Measurements from ENCODE around the gene SKI.

Gene SKI

DNA sequence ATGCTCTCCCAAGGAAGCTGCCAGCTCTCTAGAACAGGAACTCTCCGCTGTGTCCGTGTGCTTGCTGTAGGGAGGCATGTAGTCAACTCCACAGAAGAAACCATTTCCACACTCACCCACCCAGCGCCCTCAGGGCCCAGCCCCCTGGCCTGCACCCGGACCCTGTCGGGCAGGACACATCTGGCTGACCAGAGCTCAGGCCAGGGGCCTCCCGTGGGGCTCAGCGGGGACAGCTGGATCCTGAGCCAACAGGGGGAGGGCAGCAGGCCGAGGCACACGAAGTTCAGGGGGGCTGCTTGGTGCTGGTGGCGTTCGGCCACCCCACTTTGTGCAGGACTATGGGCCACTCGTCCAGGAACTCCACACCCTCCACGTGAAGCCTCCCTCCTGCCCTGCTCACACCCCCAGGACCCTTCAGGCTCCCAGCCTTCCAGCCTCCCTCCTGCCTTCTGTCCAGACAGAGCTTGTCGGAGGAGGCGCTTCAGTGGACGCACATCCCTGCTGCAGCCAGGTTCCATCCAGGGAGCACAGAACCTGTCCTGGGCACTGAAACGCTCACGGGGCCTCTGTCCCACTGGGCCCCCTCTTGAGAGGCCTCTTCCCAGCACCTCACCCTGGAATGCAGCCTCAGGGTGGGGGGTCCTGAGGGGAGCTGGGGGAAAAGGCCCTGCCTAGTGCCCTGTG is 18.6 kb upstream of the SKI start:
- DNase-seq (ENCODE audit: low spot score): no peak

DNA sequence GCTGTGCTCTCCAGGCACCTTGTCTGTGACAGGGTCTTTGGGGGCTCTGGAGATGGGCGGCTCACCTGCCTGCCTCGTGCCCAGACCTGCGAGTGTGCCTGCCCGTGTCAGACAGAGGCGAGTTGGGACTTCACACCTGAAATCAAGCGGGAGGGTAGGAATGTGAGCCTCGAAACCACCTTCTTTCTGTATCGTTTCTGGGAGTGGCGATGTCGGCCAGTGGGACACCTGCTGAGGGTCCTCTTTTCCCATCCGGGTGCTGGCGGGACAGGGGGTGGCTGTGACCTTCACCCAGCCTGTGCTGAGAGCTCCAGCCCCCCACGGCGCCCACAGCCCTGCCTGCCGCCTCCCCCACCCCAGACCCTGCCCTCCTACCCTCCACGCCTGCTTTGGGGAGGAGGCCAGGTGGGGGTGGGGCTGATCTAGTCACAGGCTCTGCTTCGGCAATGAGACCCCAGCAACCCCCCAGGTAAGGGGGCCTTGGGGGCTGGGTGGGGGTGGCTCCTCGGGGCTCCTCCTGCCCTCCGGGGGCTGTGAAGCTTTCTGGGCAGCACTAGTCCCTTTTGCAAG is 17.9 kb upstream of the SKI start:
- no peak for DNase-seq (ENCODE audit: low spot score)

DNA sequence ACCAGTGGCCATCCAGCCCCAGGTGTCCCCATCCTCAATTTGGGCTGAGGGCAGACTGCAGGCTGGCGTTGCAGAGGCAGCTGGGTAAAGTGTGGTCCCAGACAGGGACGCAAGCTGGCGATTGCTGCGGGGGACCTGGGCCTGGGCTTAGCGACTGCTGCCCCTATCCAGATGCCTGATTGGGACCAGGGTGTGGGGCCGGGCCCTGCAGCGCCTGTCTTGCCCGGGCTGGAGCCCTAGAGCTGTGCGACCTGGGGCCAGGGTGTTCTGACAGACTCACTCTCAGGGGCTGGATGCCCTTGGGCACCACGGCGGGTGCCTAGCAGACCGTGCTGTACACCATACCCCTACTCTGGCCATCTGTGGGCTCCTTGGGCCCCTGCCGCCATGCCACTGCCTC is 17.3 kb upstream of the SKI start:
- DNase-seq (ENCODE audit: low spot score): no peak

DNA sequence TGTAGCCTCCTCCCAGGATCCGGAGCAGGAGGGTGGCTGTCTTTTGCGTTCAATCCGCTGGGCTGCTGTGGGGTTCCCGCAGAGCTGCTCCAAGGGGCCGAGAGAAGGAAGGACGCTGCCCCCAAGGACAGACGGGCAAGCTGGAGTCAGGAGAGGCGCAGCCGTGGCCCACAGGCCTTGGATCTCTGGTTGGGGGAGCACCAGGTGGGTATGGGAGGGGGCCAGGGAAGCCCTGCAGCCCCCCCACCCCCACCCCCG is 15.9 kb upstream of the SKI start:
- DNase-seq (ENCODE audit: low spot score): no peak

DNA sequence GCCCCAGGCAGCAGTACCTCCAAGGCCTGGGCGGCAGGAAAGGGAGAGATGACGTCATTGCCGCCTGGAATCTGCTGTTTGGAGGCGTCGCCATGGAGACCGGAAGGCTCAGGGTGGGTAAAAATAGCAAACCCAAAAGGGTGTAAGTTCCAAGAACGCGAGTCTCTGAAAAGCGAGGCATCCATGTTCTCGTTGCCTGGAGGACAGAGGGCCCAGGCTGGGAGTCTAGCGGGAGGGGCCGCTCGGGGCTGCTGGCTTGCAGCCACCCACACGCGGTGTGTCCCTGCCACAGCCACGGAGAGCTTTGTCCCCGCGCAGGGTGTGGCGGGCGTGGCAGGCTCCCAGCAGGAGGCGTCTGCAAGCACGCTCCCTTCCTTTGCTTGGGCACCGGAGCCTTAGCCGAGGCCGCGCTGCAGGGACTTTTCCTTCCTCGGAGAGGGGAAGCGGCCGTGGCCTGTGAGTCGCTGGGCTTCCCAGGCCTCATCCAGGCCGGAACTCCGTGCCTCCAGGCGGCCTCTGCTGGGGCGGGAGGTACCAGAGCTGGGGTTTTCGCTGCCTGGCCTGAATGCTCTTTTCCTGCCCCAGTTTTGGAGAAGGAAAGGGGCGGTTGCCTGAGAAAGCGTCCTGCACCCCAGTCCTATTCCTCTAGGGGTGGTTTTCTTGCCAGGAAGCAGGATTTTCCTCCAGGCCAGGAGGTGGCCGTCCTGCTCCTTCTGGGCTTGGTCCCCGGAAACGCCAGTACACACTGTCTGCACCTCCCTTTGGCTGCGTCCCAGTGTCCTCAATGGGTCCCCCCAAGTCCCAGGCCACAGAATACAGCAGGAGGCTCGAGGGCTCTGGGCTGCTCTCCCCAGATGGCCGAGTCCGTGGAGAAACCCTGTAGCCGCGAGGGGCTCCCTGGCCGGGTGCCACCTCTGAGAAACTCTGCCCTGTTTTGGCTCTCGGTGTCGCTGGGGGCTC is 15.3 kb upstream of the SKI start:
- DNase-seq (ENCODE audit: low spot score): peak; percentile 78

DNA sequence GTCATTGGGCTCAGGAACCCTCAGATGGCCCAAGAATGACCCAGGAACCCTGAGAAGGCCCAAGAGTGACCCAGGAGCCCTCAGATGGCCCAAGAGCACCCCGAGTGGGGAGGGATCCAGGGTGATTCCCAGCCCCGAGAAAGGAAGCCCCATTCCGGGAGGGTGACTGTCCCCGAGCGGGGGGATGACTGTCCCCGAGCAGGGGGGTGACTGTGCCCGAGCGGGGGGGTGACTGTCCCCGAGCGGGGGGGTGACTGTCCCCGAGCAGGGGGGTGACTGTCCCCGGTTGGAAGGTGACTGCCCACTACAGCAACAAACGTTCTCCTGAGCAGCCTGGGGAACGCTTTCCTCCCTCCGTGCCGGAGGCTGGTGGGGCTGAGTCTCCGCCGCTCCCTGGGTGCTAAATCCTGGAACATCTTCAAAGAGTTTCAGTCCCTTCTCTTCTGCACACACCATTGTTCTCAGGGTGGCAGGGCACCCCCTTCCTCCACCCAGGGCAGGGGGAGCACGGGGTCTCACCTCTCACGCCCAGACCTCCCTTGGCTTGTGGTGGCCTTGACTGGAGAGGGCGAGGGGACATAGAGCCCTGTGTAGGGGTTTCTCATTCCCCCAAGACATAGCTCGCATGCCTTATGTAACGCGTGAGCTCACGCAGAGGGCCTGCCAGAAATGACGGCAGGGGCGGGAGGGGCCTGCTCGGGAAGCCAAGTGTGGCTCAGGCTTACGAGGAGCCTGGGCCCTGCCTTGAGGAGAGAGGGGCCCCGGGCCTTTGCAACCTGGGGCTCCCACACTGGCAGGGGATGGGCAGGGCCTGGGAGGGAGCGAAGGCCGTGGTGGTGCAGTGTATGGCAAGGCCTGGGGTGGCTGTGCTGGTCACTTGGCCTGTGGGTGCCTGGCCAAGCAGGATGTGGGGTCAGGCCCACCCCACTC is 14.3 kb upstream of the SKI start:
- DNase-seq (ENCODE audit: low spot score): no peak

DNA sequence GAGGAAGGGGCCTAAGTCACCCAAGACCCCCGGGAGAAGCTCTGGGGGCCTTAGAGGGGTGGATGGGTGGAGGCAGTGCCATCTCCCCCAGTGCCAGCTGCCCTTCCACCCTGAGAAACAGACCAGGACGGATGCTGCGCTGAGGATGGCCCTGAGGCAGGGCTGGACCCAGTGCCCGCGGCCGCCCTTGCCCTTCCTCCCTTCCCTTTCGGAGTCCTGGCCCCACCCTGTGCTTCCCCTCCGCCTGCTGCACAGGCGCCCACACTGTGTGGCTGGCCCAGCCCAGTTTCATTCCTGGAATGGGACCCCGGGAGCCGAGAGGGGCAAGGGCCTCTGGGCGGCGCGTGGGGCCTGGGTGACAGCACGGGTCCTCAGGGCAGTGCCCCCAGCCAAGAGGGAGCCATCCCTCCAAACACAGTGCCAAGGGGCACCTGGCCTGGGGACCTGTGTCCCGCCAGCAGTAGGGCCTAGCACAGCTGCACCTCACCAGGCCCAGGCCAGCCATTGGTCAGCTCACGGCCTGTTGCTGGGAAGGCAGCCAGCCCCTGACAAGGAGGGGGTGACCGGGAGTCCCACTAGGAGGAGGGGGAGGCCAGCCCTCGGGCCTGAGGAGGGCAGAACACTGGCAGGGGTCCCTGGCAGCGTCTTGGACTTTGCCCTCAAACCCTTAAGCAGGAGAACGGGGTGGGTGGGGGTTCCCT is 13.4 kb upstream of the SKI start:
- no peak for DNase-seq (ENCODE audit: low spot score)

DNA sequence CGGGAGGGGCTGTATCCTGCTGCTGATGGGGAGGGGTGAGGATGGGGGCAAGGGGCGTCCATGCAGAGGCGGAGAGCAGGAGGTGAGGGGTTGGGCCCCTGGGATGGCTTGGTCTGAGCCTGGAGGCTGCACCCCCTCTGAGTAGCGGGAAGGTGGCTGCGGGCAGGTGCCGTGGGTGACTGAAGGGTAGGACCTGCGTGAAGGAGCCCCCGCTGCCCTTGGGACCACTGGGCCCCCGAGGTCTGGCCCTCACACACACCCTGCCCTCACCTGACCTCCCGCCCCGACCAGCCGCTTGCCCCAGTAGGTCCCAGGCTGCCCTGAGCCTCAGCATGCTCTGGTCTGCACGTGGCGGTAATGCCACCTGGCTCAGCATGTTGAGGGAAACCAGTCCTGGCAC is 12.8 kb upstream of the SKI start:
- no peak for DNase-seq (ENCODE audit: low spot score)

DNA sequence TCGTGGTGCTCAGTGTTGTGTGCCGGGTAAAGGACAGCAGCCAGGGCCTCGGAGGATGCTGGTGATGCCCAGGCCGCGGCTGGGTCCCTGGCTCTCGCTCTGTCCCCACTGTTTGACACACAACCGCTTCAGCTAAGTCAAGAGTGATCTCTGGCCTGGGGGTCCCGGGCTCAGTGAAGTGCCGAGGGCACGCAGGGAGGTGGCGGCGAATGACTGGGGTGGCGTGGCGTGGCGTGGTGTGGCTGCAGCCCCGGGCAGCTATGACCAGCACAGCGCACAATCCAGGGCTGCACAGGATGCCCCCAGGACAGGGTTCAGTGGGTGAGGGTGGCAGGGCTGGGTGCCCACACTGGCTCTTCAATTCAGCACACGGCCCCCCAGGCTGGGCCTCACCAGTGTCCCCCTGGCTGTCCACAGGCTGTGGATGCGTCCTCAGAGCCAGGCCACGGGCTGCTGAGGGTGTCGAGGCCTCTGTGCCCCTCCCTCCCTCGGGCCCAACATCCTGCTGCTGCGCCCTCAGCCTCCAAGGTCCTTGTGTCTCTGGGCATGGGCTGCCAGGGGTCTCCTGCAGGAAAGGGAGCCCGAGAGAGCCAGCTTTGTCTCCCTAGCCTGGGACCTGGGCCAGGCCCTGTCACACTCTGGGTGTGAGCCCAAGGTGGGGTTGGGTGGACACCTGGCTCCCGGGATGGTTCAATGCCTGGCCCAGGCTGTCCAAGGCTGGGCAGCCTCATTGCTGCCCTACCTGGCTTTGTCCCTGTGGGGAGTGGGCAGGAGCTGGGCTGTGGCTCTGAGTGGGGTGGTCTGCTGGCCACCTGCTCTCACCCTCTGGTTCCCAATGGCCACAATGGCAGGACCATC is 12.0 kb upstream of the SKI start:
- no peak for DNase-seq (ENCODE audit: low spot score)

DNA sequence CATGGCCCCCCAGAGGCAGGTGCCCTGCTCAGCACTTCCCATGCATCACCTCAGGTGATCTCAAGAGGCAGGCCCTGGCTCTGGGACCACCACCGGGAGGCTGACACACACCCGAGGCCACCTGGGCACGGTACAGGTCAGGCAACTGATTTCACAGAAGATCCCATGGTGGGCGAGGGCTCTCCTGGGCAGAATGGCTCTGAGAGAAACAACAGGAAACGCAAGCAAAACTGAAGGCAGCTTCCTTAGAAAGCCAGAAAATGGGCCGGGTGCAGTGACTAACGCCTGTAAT is 11.4 kb upstream of the SKI start:
- DNase-seq (ENCODE audit: low spot score): no peak

DNA sequence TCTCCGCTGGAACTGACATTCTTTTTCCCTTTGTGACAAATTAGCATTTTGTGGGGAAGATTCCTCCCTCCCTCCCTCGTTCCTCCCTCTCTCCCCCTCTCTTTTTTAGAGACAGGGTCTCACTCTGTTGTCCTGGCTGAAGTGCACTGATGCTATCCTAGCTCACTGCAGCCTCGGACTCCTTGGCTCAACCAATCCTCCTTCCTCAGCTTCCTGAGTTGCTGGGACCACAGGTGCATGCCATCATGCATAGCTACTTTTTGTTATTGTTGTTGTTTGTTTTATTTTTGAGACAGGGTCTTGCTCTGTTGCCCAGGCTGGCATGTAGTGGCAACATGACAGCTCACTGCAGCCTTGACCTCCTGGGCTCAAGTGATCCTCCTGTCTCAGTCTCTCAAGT is 6.8 kb upstream of the SKI start:
- DNase-seq (ENCODE audit: low spot score): no peak

DNA sequence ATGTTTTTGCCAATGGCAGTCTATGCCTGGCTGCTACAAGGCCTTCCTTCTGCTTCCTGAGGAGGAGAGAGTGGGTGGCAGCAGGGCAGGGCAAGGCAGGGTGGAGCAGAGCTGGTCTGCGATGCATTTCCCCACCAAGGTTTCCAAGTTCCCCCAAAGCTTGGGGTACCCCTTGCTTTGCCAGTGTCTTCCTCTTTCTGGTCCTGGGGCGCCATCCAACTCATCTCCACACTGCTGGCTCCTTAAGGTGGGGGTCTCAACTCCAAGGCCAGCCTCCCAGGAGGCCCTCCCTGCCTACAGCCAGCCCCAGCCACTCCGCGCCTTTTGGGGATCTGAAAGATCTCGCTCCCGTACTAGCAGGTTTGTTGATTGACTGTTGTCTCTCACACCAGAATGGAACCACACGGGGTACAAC is 3.9 kb upstream of the SKI start:
- no peak for DNase-seq (ENCODE audit: low spot score)

DNA sequence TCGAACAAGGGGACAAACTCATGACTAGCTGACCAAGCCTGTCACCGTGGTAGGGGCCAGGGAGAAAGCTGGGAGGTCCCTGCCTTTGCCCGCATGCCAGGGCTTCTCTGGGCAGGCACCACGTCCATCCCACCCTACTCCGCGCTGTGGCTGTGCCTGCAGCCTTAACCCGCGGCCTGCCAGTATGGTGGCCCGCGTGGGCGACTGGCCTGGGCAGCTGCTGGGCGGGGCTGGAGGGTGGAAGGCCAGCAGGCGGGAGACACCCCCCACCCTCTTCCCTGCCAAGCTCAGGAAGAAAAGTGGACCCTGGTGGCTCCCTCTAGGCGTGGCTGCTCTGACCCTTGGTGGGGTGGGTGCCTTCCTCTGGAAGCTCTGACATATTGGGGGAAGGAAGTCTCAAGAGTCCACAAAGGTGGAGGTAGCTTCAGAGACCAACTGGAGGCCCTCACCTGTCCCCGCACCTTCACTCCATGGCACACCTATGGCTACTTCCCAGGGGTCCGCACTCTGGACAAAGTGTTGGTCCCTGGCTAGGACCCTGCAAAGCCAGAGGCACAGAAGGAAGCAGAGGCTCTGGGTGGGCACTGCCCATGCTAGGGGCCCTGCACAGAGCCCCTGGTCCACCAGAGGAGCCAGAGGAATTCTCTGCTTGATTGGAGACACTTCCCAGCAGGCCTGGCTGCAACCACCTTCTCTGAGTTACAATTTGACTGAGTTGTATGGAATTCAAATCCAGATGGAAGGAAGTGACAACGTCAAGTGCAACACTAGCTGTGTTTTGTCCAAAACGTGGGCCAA is 3.3 kb upstream of the SKI start:
- DNase-seq (ENCODE audit: low spot score): no peak

DNA sequence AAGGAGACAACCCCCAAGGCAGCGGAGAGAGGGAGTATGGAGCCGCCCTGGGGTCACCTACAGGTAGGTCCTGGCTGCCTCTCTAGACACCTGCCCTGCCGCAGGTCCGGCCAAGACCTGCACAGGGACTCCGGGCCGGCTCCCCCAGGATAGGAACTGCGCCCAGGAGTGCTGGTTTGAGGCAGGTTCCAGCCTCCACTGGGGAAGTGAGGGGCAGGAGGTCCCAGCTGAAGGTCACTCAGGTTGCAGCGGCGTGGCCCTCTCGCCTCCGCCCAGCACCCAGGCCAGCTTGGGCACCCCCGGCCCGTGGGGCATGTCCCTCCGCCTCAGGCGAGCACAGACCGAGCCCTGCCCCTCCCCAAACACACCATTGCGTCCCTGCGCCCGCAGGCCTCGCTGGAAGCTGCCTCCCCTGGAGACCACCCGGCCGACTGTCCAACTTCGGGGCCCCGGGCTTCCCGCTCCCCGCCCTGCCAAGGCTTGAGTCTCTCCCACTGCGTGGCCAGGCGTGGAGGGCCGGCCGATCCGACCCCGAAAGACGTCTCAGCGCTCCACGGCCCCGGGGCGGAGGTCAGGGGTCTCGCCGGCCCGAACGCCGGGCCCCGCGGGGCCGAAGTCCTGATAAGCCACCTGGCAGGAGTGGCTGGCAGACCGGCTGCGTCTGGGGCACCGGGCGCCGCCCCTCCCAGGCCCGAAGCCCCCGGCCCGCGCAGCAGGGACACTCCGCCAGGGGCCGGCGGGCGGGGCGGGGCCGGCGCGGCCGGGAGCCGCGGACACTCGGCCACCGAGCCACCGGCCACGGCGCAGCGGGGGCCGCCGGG is 1.4 kb upstream of the SKI start:
- DNase-seq (ENCODE audit: low spot score): no peak

DNA sequence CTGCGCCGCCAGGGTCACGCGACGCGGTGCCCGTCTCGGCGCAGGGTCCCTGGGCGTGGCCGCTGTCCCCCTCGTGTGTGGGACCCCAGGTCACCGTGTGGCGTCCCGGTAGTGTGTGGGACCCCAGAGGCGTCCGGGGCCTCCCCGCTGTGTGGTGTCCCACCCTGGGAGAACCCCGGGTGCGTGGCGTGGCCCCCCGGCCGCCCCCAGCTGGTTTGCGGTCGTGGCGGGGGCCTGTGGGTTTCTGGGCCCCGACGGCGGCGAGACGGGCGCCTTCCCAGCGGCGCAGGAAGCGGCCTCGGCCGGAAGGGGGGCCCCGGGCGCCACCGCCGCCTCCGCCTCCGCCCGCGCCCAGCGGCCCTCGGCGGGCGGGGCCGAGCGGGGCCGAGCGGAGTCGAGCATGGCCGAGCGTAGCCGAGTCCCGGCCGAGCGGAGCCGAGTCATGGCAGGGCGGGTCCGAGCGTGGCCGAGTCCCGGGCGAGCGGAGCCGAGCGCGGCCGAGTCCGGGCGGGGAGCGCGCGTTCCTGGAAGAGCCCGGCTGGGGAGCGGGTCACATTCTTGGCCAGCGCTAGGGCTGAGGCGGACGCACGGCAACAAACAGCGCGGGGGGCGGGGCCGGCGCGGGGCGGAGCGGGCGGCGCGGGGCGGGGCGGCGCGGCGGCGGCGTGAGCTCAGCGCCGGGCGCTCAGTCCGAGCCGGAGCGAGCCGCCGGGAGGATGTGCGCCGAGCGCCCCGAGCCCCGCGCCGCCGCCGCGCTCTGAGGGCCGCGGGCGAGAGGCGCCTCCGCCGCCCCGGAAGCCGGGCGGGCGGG is 568 bp upstream of the SKI start:
- peak; percentile 89 for DNase-seq (ENCODE audit: low spot score)

DNA sequence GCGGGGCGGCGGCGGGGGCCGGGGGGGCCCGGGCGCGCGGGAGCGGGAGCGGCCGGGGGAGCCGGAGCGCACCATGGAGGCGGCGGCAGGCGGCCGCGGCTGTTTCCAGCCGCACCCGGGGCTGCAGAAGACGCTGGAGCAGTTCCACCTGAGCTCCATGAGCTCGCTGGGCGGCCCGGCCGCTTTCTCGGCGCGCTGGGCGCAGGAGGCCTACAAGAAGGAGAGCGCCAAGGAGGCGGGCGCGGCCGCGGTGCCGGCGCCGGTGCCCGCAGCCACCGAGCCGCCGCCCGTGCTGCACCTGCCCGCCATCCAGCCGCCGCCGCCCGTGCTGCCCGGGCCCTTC is 546 bp downstream of the SKI start:
- DNase-seq (ENCODE audit: low spot score): no peak

DNA sequence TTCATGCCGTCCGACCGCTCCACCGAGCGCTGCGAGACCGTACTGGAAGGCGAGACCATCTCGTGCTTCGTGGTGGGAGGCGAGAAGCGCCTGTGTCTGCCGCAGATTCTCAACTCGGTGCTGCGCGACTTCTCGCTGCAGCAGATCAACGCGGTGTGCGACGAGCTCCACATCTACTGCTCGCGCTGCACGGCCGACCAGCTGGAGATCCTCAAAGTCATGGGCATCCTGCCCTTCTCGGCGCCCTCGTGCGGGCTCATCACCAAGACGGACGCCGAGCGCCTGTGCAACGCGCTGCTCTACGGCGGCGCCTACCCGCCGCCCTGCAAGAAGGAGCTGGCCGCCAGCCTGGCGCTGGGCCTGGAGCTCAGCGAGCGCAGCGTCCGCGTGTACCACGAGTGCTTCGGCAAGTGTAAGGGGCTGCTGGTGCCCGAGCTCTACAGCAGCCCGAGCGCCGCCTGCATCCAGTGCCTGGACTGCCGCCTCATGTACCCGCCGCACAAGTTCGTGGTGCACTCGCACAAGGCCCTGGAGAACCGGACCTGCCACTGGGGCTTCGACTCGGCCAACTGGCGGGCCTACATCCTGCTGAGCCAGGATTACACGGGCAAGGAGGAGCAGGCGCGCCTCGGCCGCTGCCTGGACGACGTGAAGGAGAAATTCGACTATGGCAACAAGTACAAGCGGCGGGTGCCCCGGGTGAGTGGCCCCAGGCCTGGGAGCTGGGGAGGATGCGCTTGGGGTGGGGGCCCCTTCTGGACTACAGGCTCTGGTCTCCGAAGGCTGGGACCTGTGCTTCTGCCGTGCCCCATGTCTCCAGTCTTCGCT is 1.1 kb downstream of the SKI start:
- DNase-seq (ENCODE audit: low spot score): peak; percentile 37

Data from SK-N-DZ (cell line).